SKM-1 treated with dmso at 0.1 percent for 144 hours (cell line): ENCODE data around the gene VAT1L.

Experiments
- DNase-seq: peaks from one replicate; lab custom pipeline; 2025; ENCODE audit not compliant: unreplicated experiment; lab: John Stamatoyannopoulos, UW

Gene VAT1L

GRCh38 chr16:77905374-77905920 is 117.1 kb downstream of the VAT1L start:
- no peak for DNase-seq

DNA sequence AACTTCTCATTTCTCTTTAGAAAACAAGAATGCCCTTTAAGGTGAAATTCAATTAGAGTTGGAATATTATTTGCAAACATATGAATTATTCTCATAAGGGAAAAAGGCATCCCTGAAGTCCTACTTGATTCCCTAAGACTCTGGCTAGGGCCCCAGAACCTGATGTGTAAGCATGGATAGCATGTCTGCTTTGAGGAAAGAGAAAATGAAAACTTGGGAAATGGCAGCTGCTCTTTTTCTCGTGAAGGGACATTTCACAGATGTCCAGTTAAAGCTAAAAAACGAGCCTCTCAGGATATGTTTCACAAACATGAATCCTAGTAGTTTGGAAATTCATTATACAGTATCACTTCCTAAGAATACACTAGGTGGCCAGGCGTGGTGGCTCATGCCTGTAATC is 121.7 kb downstream of the VAT1L start:
- no peak for DNase-seq

- no peak for DNase-seq
These were observed 124.3 kb downstream of the VAT1L start for GRCh38 chr16:77912617-77913016.

GRCh38 chr16:77913738-77914253 is 125.4 kb downstream of the VAT1L start:
- DNase-seq, result no peak

DNA sequence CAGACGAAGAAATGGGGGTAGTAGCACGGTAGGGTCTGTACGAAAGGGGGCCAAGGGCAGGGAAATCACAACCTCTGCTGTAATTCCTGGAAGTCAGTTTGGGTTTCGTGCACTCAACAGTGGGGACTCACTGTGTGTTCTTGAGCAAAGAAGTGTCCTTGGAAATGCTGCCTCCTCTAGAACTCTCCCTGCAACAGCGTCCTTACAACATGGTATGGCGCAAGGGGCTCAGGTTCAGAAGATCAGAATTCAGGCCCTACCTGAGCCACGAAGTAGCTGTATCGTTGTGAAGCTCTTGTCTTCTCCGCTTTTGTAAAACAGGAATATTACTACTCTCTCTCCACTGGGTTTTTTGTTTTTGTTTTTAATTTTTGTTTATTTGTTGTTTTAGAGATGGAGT is 127.7 kb downstream of the VAT1L start:
- DNase-seq, result no peak

- DNase-seq, result no peak
These were observed 129.6 kb downstream of the VAT1L start for GRCh38 chr16:77917971-77918370.

- DNase-seq, result no peak
These were observed 130.7 kb downstream of the VAT1L start for GRCh38 chr16:77918809-77919707.

GRCh38 chr16:77919761-77920415 is 131.5 kb downstream of the VAT1L start:
- DNase-seq, result no peak

DNA sequence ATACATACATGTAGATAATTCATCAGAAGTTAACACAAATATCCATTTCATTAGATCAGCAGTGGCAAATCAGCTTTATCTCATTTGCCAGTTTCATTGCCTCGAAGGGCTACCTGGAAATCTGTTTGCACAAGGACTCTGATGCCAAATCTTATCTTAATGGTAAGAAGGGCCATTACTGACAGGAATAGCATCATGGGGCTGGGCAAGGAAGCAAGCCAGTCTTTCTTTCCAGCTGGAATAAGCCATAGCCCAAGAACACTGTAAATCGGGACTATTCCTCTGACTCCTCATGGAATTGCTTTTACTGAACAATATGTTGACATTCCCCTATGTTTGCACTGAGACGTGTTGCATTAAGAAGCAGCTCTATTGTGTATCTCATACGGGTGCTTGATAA is 132.6 kb downstream of the VAT1L start:
- no peak for DNase-seq

GRCh38 chr16:77922228-77922754 is 133.9 kb downstream of the VAT1L start:
- DNase-seq, result no peak

DNA sequence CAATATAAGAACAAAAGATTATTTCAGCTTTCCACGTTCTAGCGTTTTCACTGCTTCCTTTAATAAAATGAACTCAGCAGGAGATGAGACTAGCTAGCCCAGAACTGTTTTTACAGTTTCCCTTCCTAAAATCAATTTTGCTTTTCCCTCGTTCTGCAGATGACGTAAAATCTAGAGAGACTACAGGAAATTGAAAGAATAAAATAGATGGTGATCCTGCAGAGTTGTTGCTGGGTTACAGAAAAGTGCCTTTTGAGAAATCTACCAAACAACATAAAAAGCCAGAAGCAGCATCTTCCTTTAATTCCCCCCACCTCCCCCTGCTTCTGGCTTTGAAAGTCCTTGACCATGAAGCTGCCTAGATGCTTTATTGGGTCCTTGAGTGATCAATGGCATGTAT is 137.2 kb downstream of the VAT1L start:
- no peak for DNase-seq

DNA sequence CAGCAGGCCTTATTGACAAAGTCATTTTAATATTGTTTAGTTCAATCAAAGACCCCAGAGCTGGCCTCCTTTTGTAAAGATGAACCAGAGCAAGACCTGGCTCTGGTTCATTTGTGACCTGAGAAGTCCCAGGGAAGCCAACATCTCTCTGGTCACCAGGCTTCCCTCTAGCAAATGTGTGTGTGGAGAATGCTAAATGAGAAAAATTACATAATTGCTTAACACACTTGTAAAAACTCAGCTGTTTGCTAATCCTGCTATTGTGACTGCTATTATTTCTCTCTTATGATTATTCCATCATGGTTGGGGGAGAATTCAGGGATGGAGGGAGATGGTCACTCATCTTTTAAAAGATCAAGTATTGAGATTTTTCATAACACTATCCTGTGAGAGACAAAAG is 139.7 kb downstream of the VAT1L start:
- DNase-seq, result no peak

DNA sequence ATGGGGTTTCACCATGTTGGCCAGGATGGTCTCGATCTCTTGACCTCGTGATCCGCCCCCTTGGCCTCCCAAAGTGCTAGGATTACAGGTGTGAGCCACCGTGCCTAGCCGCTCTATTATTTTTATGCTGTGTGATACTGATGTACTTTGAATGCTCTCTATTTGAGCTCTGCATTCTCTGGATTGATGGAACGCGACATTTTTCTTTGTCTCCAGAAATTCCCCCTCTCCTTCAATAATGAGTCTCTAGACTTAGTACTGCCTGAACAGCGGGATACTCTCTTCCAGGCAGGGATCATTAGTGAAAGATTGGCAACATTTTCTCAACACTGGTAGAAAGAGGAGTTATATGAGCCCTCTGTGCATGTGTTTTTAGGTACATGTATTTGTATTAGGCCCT is 140.6 kb downstream of the VAT1L start:
- no peak for DNase-seq

- no peak for DNase-seq
These were observed 142.7 kb downstream of the VAT1L start for GRCh38 chr16:77931058-77931457.

DNA sequence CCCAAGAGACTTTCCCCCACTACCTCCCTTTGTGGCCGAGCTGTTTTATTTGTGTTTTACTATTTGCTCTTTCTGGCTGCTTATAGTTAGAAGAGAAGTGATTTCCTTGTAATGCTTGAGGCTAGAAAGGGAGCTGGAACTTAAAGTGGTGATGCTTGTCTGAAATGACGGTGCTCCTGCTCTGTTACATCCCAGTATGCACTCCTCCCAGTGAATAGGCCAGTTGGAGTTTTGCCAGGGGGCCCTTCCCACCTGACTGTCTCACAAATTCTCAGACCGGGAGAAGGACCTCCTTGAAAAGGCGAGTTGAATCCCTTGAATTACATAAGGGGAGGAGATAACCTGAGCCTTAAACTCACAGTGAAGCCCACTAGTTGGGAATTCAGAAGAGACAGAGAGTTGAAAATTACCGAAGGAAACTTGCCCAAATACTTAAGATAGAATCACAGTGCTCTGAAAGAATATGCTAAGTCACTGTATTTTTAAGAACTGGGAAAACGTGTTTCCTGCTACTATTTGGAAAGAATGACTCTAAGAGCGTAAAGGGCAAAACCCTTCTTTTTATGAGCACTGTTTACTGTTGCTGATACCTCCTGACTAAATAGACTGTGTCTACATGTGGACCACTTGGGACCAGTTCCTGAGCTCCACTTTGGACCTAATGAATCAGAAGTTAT is 149.2 kb downstream of the VAT1L start:
- DNase-seq, result no peak

DNA sequence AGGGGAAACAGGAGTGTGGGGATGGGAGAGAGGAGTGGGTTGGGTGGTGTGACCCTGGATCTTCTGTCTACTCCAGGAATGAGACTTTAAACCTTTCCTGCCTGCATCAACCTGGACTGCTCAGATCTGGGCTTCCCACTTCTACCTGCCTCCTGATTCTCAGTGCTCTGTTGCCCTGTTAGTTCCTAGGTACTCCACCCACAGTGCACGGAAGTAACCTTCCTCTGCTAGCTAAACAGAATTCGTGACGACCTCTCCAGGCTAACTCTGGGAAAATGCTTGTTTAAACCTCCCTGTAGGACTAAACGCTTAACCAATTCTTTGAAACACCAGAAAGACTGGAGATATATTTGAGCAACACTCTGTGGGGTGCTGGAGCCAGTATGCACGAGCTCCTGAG is 150.5 kb downstream of the VAT1L start:
- DNase-seq, result no peak

- DNase-seq, result no peak
These were observed 151.6 kb downstream of the VAT1L start for GRCh38 chr16:77939968-77940367.

GRCh38 chr16:77943801-77944200 is 155.4 kb downstream of the VAT1L start:
- DNase-seq, result no peak

DNA sequence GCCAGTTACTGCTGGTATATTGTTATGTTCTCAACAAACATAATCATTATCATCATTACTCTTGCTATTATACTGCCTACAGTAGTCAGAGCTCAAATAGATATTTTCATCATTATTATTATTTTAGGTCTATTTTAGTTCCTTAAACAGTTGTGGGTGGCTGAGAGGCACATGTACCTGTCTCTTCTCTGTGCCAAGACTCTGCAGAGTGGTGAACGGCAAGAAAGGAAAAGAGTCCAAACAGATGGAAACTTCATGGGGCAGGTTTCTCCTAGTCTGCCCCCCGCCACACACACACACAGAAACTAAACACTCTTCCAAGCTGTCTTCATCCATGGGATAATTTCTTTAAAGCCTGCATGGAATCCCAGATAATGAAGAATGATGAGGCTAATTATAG is 156.3 kb downstream of the VAT1L start:
- no peak for DNase-seq

DNA sequence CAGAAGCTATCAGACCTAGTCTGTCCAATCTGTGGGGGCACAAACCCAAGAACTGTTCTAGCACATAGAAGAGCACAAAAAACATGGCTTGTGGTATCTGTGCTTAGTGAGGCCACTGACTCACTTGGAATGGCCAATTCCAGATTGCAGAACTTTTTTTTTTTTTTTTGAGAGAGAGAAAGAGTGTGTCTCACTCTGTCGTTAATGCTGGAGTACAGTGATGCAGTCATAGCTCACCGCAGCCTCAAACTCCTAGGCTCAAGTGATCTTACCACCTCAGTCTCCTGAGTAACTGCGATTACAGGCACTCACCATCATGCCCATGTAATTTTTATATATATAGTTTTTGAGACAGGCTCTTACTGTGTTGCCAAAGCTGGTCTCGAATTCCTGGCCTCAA is 156.8 kb downstream of the VAT1L start:
- DNase-seq, result no peak

GRCh38 chr16:77946823-77947222 is 158.5 kb downstream of the VAT1L start:
- DNase-seq, result no peak
